T47D (cell line): ENCODE results near the gene FAM149A.

Experiments
- DNase-seq, 2 experiments: peaks; one replicate each; pipeline versions ENCODE4 v3.0.0 to v3.0.0-alpha.2; 2011 to 2012; ENCODE audit warnings: low read depth in 1 of 2, low spot score in 1 of 2
- JUND ChIP-seq: IDR thresholded peaks from 2 replicates; pipeline ENCODE4 v1.6.1; 2012; ENCODE audit warnings: low read depth
- in situ Hi-C: cut with HindIII; loops from 2 replicates; pipeline ENCODE4 v1.10.0; 2016; ENCODE audit warnings: low sequenced_read_pairs, low pct_unique_long_range_greater_than_20kb

FAM149A gene

GRCh38 chr4:186104114-186104889, at the start of gene FAM149A:
Gene FAM149A, plus strand, starts transcription at chr4:186104704.
- no peak for DNase-seq
- no peak for TF ChIP-seq JUND
- in situ Hi-C loops: no loop called here

- no peak for DNase-seq
- no peak for TF ChIP-seq JUND
- in situ Hi-C loops: no loop called here
These were observed 46.1 kb upstream of the FAM149A start for GRCh38 chr4:186058253-186058979.

GRCh38 chr4:186058980-186059316, 45.6 kb upstream of the FAM149A start:
- TF ChIP-seq JUND: no peak
- no peak for DNase-seq
- in situ Hi-C loops: no loop called here

GRCh38 chr4:186061921-186062320, 42.6 kb upstream of the FAM149A start:
- no peak for TF ChIP-seq JUND
- DNase-seq: no peak
- in situ Hi-C loops: no loop called here

- TF ChIP-seq JUND: no peak
- in situ Hi-C loops: no loop called here
- peak; percentile 21 to 83 for DNase-seq
These were observed 36.6 kb upstream of the FAM149A start for GRCh38 chr4:186067757-186068385.

- DNase-seq: peak in 1 of 2 experiments; percentile 28
These were observed 35.7 kb upstream of the FAM149A start, which contains the start of gene TLR3 for GRCh38 chr4:186068581-186069348. Gene TLR3, plus strand, starts transcription at chr4:186069156. Its CDS starts 7,464 bp downstream, at chr4:186076620.

GRCh38 chr4:186069729-186070128, 34.8 kb upstream of the FAM149A start:
- no peak for DNase-seq
- in situ Hi-C loops: no loop called here
- no peak for TF ChIP-seq JUND

More at GRCh38 chr4:186068581-186069348, 35.7 kb upstream of the FAM149A start, which contains the start of gene TLR3:
- in situ Hi-C loops: no loop called here
- TF ChIP-seq JUND: no peak

GRCh38 chr4:186072516-186072915, 32.0 kb upstream of the FAM149A start:
- no peak for TF ChIP-seq JUND
- no peak for DNase-seq
- in situ Hi-C loops: no loop called here

- no peak for TF ChIP-seq JUND
- in situ Hi-C loops: no loop called here
- no peak for DNase-seq
These were observed 30.3 kb upstream of the FAM149A start for GRCh38 chr4:186074189-186074588.

GRCh38 chr4:186078981-186079638, 25.4 kb upstream of the FAM149A start:
- no peak for TF ChIP-seq JUND
- in situ Hi-C loops: no loop called here
- DNase-seq: peak in 1 of 2 experiments; percentile 29

- no peak for TF ChIP-seq JUND
- no peak for DNase-seq
- in situ Hi-C loops: no loop called here
These were observed 24.8 kb upstream of the FAM149A start for GRCh38 chr4:186079694-186080093.
